Caco-2 (cell line): Measurements from ENCODE around the gene CTU1. TPM values are rescaled to one million over a fixed set of nuclear protein-coding genes. Genes with fewer than 3 reads are reported as not detected.

Source experiments
- BruUV-seq: library from RNA; stranded (reverse); fragments of 400-500 nt; replicated peaks from 2 replicates; lab custom pipeline; 2021; lab: Mats Ljungman, UMichigan
- CTCF ChIA-PET: fragments of 300-600 bp; sonication (Branson Sonifier 250); formaldehyde crosslinking; loops from one replicate; lab custom pipeline; 2022; ENCODE audit warnings: antibody characterized with exemption; lab: Charles Lee
- POLR2A ChIA-PET: fragments of 300-600 bp; sonication (Branson Sonifier 250); formaldehyde crosslinking; loops from one replicate; lab custom pipeline; 2022; ENCODE audit warnings: antibody characterized with exemption; lab: Charles Lee
- DNase-seq, 2 experiments: peaks; one replicate each; pipeline versions ENCODE4 v3.0.0 to v3.0.0-alpha.2; 2020 to 2022
- H3K27me3 ChIP-seq: replicated peaks from 2 replicates; pipeline ENCODE4 v1.6.0; 2011; ENCODE audit warnings: low read length; ENCODE audit not compliant: control insufficient read depth, insufficient read depth
- H3K36me3 ChIP-seq: 2 replicates; pipeline ENCODE4 v1.5.1; 2011; ENCODE audit warnings: low read length; ENCODE audit not compliant: control insufficient read depth, insufficient read depth
- H3K4me1 ChIP-seq: fragments of 250-450 bp; sonication (Bioruptor Pico); 2 replicates; pipeline ENCODE4 v1.5.1; 2020; ENCODE audit warnings: mild to moderate bottlenecking
- H3K4me3 ChIP-seq: 2 replicates; pipeline ENCODE4 v1.5.1; 2011; ENCODE audit warnings: low read depth, mild to moderate bottlenecking, control low read depth, low read length
- H3K9me3 ChIP-seq: fragments of 250-450 bp; sonication (Bioruptor Pico); 2 replicates; pipeline ENCODE4 v1.5.1; 2020; ENCODE audit warnings: mild to moderate bottlenecking, moderate library complexity
- H3K27ac Mint-ChIP-seq: one replicate; pipeline ENCODE4 v1.8.0; 2022; ENCODE audit warnings: mixed read lengths; ENCODE audit not compliant: unreplicated experiment
- H3K27me3 Mint-ChIP-seq: one replicate; pipeline ENCODE4 v1.8.0; 2022; ENCODE audit warnings: mixed read lengths; ENCODE audit not compliant: insufficient read depth, unreplicated experiment
- H3K36me3 Mint-ChIP-seq: one replicate; pipeline ENCODE4 v1.8.0; 2022; ENCODE audit warnings: mild to moderate bottlenecking, mixed read lengths; ENCODE audit not compliant: insufficient read depth, unreplicated experiment
- H3K4me1 Mint-ChIP-seq: one replicate; pipeline ENCODE4 v1.8.0; 2022; ENCODE audit warnings: low read depth, mixed read lengths; ENCODE audit not compliant: unreplicated experiment
- H3K4me3 Mint-ChIP-seq: one replicate; pipeline ENCODE4 v1.8.0; 2022; ENCODE audit warnings: mild to moderate bottlenecking, moderate library complexity, mixed read lengths; ENCODE audit not compliant: unreplicated experiment
- H3K9me3 Mint-ChIP-seq: one replicate; pipeline ENCODE4 v1.8.0; 2022; ENCODE audit warnings: mixed read lengths; ENCODE audit not compliant: unreplicated experiment
- CTCF ChIP-seq, 2 experiments: fragments of 200-600 bp in 1 of 2; IDR thresholded peaks; 1 replicate in 1 of 2; 2 replicates in 1 of 2; pipeline versions ENCODE4 v1.5.1 to v1.8.0; 2011 to 2022; ENCODE audit warnings: antibody characterized with exemption in 1 of 2, control low read depth in 1 of 2, inconsistent platforms in 1 of 2, low read depth in 1 of 2, low read length in 1 of 2, mild to moderate bottlenecking in 1 of 2, moderate library complexity in 1 of 2; ENCODE audit not compliant: insufficient read depth in 1 of 2, severe bottlenecking in 1 of 2, unreplicated experiment in 1 of 2
- intact Hi-C: fragments of 100-400 bp; cut with micrococcal nuclease; formaldehyde crosslinking; loops from one replicate; pipeline ENCODE4 v1.10.0; 2022; ENCODE audit not compliant: unreplicated experiment
- total RNA-seq: library from RNA; stranded (reverse); gene quantifications from 2 replicates; pipeline ENCODE4 v1.2.3, GENCODE V29; 2022

CTU1 gene
- total RNA-seq, 1 experiment from 2014 or later: 8.1 TPM

DNA sequence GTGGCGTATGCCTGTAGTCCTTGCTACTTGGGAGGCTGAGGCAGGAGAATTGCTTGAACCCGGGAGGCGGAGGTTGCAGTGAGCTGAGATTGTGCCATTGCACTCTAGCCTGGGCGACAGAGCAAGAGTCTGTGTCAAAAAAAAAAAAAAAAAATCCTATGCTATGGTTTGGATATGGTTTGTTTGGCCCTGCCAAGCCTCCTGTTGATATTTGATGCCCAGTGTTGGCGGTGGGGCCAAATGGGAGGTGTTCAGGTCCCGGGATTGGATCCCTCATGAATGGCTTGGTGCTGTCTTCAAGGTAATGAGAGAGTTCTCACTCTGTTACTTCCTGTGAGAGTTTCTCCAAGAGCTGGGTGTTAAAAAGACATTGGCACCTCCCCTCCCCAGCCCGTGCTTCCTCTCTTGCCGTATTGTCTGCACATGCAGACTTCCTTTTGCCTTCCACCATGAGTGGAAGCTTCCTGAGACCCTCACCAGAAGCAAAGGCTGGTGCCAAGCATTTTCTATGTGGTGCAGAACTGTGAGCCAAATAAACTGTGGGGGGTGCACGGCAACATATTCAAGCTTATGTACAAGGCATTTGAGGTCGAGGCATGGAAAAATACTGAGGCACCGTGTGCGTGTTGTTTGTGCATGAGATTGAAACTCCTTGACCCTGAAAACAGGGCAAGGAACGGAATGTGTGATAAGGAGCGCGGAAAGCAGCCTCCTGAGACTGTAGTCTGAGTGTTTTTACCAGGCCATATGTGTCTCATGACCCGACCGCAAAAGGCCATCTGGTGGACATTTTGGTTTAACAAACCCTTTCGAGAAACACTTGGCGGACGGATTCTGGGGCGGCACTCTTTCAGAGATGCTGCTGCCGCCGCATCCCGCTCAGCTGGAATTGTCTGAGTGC is 23.8 kb upstream of the CTU1 start:
- Histone ChIP-seq H3K4me1 (peaks cover 4% of the 10 kb centered on the region; the same call in 1 of the 2 replicates), H3K4me3 (no peak overlapping the region), H3K27me3 (no peaks in the 10 kb centered on the region), H3K9me3 (0 out of 2 replicates have a peak, but pooled peaks cover 4% of the 10 kb centered on the region), H3K36me3 (no peaks in the 10 kb centered on the region)
- H3K4me1 Mint-ChIP-seq: peaks cover 11% of the 10 kb centered on the region
- peak; percentile 20 to 27 for TF ChIP-seq CTCF (IDR thresholded peaks at IDR 0.05; ENCODE audit: insufficient read depth in 1 of 2, low read depth in 1 of 2, low read length in 1 of 2, severe bottlenecking in 1 of 2, unreplicated experiment in 1 of 2)
- H3K9me3 Mint-ChIP-seq: peaks cover 9% of the 10 kb centered on the region
- H3K4me3 Mint-ChIP-seq: peak overlapping the region; percentile 26
- H3K27ac Mint-ChIP-seq: no peak overlapping the region
- DNase-seq: peak; percentile 62 to 72
- peaks cover 11% of the 10 kb centered on the region for H3K27me3 Mint-ChIP-seq
- CTCF ChIA-PET: no interaction called here
- intact Hi-C loops: no loop called here
- POLR2A ChIA-PET: interaction anchor here (0.6 kb wide), 1 partner anchor 140 kb away, joined by 3 read pairs; no protein-coding TSS in a partner anchor
- BruUV-seq: no TSS peak
- no peaks in the 10 kb centered on the region for H3K36me3 Mint-ChIP-seq

DNA sequence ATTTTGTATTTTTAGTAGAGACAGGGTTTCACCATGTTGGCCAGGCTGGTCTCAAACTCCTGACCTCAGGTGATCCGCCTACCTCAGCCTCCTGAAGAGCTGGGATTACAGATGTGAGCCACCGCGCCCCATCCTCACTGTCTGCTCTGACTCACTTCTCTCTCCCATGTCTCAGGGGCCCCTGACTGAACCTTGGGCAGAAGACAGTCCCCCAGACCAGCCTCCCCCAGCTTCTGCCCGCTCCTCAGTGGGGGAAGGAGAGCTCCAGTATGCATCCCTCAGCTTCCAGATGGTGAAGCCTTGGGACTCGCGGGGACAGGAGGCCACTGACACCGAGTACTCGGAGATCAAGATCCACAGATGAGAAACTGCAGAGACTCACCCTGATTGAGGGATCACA is 21.5 kb upstream of the CTU1 start:
- Histone ChIP-seq H3K27me3 (no peaks in the 10 kb centered on the region), H3K4me1 (peaks cover 4% of the 10 kb centered on the region; the same call in 1 of the 2 replicates), H3K4me3 (no peak overlapping the region), H3K36me3 (no peaks in the 10 kb centered on the region), H3K9me3 (no peaks in the 10 kb centered on the region)
- POLR2A ChIA-PET: no interaction called here
- intact Hi-C loops: no loop called here
- no peak overlapping the region for H3K27ac Mint-ChIP-seq
- H3K4me3 Mint-ChIP-seq: no peak overlapping the region
- H3K27me3 Mint-ChIP-seq: peaks cover 6% of the 10 kb centered on the region
- H3K36me3 Mint-ChIP-seq: no peaks in the 10 kb centered on the region
- peaks cover 5% of the 10 kb centered on the region for H3K9me3 Mint-ChIP-seq
- no TSS peak for BruUV-seq
- no peak for TF ChIP-seq CTCF (IDR thresholded peaks at IDR 0.05; ENCODE audit: insufficient read depth in 1 of 2, low read depth in 1 of 2, low read length in 1 of 2, severe bottlenecking in 1 of 2, unreplicated experiment in 1 of 2)
- no peak for DNase-seq
- peaks cover 11% of the 10 kb centered on the region for H3K4me1 Mint-ChIP-seq
- CTCF ChIA-PET: no interaction called here

GRCh38 chr19:51128227-51128626 is 20.0 kb upstream of the CTU1 start:
- Mint-ChIP-seq H3K4me3 (no peak overlapping the region), H3K27ac (peak overlapping the region; percentile 4), H3K36me3 (no peaks in the 10 kb centered on the region), H3K9me3 (no peaks in the 10 kb centered on the region), H3K4me1 (peaks cover 11% of the 10 kb centered on the region), H3K27me3 (peaks cover 9% of the 10 kb centered on the region)
- no peak for DNase-seq
- Histone ChIP-seq H3K4me1 (peaks cover 4% of the 10 kb centered on the region; the same call in 1 of the 2 replicates), H3K27me3 (no peaks in the 10 kb centered on the region), H3K9me3 (no peaks in the 10 kb centered on the region), H3K4me3 (no peak overlapping the region), H3K36me3 (no peaks in the 10 kb centered on the region)
- ChIA-PET POLR2A (no interaction called here), CTCF (no interaction called here)
- no peak for TF ChIP-seq CTCF (IDR thresholded peaks at IDR 0.05; ENCODE audit: insufficient read depth in 1 of 2, low read depth in 1 of 2, low read length in 1 of 2, severe bottlenecking in 1 of 2, unreplicated experiment in 1 of 2)
- intact Hi-C loops: no loop called here
- BruUV-seq: no TSS peak
